ENCODE results near the gene LRRC36. TPM values are rescaled to one million over a fixed set of nuclear protein-coding genes. Genes with fewer than 3 reads are reported as not detected.

The LRRC36 gene
- total and polyA plus RNA-seq, 9 of the 15 experiments (the other 6 are each of a cell fraction or from before 2014, with no cell fraction given): 0.09 to 0.40 (median 0.17) TPM; not detected in 1

GRCh38 chr16:67326472-67327309 is at the start of gene LRRC36, which contains the start of gene KCTD19 (continued):
- TF ChIP-seq PHF8 (IDR thresholded peaks at IDR 0.05; ENCODE audit: borderline replicate concordance, low read length) (peak; percentile 51; the same call in 1 of the 2 replicates), ZEB2 (IDR thresholded peaks at IDR 0.05) (peak; percentile 55), ZNF512 (tag; IDR thresholded peaks at IDR 0.05) (peak; percentile 38; the same call in 1 of the 2 replicates), BRF1 (IDR thresholded peaks at IDR 0.05; ENCODE audit: borderline replicate concordance, extremely low read depth, insufficient read length) (no peak), ZFPM2 (CRISPR knock-in tag; IDR thresholded peaks at IDR 0.05) (no peak), POLR2A (conservative IDR thresholded peaks at IDR 0.05) (peak; percentile 17; the same call in 1 of the 2 replicates), RB1 (IDR thresholded peaks at IDR 0.05; ENCODE audit: low read depth) (peak; percentile 74), RBFOX2 (IDR thresholded peaks at IDR 0.05; ENCODE audit: low read depth, low read length) (peak; percentile 64), MLLT1 (IDR thresholded peaks at IDR 0.05) (peak in 1 of 2 experiments; percentile 53; a peak in 1 of 4 replicates), PHB2 (IDR thresholded peaks at IDR 0.05; ENCODE audit: low read depth) (peak; percentile 25; the same call in 1 of the 2 replicates), SMC3 (conservative IDR thresholded peaks at IDR 0.05; ENCODE audit: insufficient read depth, low read depth, low read length) (peak; percentile 38), LARP7 (IDR thresholded peaks at IDR 0.05) (peak; percentile 72; the same call in 1 of the 2 replicates), CBX1 (IDR thresholded peaks at IDR 0.05; ENCODE audit: low read depth) (no peak), MCM2 (IDR thresholded peaks at IDR 0.05; ENCODE audit: low read depth) (no peak), STAG1 (CRISPR knock-in tag; IDR thresholded peaks at IDR 0.05; ENCODE audit: borderline replicate concordance) (no peak), ZNF133 (CRISPR knock-in tag; IDR thresholded peaks at IDR 0.05) (no peak), SRSF3 (IDR thresholded peaks at IDR 0.05; ENCODE audit: insufficient read depth, low read length) (no peak), PURB (CRISPR knock-in tag; IDR thresholded peaks at IDR 0.05; ENCODE audit: low read depth) (no peak), SIN3B (IDR thresholded peaks at IDR 0.05; ENCODE audit: low read depth) (0 out of 2 replicates have a peak, but pooled peaks have one; percentile 18)
- TF ChIP-seq, protein P1, sequence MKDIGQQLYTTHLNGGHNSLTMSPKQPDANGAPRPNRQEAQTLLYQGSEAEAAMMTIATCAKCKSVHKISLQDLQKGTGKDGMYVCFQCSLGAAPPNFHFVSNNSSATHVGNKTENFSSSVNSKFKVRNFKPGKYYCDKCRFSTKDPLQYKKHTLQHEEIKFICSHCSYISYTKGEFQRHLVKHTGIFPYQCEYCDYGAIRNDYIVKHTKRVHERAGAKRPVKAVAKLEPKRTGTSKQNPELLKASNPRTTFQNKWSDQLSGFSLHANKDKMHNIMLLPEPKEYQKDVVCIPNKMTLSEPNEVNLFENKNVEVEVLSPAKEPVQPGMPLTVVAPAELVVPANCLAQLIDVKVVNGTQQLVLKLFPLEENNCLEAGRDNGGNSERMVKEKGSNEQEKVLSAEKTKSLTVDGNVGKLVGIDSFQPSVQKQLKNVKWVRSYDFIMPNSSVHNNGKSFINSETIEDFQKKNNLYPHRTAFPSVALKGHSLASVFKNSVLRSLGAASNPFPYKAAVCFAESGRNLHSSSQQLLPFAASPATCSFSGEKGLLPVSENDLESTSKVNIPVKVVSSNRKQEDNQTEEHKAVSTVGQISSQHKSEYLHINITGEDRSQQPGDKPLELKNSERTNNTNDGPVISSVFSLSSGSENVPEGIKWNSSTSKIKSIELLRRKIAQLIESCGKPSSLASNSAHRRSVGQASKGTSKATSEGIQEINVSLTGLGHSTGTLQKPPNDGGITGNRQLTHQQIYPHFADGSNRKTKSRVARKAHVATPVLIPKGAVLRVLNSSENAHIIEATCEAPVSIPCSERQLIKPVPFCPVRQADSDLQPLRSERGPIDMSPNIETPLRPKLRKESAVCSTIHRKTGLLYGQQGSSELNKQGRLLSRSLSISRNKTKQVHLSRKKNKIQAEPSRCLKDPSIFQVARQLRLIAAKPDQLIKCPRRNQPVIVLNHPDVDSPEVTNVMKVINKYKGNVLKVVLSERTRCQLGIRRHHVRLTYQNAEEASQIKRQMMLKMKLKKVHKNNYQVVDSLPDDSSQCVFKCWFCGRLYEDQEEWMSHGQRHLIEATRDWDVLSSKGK (CRISPR knock-in tag; IDR thresholded peaks at IDR 0.05): no peak
- TF ChIP-seq, protein P2, sequence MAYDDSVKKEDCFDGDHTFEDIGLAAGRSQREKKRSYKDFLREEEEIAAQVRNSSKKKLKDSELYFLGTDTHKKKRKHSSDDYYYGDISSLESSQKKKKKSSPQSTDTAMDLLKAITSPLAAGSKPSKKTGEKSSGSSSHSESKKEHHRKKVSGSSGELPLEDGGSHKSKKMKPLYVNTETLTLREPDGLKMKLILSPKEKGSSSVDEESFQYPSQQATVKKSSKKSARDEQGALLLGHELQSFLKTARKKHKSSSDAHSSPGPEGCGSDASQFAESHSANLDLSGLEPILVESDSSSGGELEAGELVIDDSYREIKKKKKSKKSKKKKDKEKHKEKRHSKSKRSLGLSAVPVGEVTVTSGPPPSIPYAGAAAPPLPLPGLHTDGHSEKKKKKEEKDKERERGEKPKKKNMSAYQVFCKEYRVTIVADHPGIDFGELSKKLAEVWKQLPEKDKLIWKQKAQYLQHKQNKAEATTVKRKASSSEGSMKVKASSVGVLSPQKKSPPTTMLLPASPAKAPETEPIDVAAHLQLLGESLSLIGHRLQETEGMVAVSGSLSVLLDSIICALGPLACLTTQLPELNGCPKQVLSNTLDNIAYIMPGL (CRISPR knock-in tag; IDR thresholded peaks at IDR 0.05): peak; percentile 62; the same call in 1 of the 2 replicates

All from K562 (cell line).